HG02588 (cell line): ENCODE data around the gene CHEK2.
"Not testable (repeated sequence)": the region's sequence is repeated elsewhere in the genome, so short reads cannot be mapped to it uniquely, and the experiment has no call there.

Experiments used
- ATAC-seq: cut with Tn5 transposase; IDR thresholded peaks from one replicate; pipeline ENCODE4 v1.9.1; 2021; ENCODE audit warnings: mild to moderate bottlenecking, moderate library complexity; ENCODE audit not compliant: unreplicated experiment

Gene CHEK2

DNA sequence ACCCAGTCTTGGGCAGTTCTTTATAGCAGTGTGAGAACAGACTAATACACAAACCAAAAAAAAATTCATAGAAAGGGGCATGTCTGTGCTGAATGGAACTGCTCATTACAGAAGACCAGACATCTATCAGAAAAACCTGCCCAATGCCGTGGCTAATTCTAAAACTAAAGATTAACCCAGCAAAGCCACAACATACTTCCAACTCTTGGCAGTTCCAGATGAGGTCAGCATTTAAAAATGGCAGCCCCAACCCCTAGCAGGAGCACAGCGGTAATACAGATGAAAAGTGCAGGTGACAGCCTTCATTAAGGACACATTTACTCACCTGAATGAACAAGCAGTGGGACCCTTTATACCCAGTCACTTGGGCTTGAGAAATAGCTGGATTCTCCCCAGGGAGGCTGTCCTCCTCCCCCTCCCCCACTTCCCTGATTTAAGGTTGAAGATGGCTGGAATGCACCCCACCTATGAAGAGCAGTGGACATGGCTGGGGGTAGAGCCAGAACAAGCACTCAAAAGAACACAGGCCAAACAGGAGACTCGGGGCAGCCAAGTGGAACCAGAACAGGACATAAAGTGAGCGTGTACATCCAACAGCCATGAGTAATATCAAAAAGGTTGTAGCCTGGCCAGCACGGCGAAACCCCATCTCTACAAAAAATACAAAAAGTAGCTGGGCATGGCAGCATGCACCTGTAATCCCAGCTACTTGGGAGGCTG lies 48.4 kb downstream of the CHEK2 start:
- ATAC-seq, result not testable (repeated sequence)

DNA sequence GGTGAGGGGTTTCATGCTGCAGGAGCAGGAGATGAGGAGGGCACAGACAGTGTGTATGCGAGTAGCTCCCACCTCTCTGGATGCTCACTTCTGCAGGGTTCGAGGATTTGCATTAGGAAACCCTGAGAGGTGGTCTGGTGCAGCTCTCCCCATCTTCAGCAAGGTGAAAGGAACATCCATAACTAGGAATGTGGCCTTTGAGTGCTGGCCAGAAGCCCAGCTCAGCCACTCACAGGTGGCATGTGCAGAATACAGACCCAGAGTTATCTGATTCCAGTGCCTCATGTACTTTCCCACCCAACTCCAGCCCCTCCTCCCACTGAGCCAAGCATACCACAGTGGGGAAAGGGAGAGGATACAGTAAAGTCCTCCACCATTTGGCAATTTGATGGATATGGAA lies 51.8 kb downstream of the CHEK2 start:
- ATAC-seq, result not testable (repeated sequence)

DNA sequence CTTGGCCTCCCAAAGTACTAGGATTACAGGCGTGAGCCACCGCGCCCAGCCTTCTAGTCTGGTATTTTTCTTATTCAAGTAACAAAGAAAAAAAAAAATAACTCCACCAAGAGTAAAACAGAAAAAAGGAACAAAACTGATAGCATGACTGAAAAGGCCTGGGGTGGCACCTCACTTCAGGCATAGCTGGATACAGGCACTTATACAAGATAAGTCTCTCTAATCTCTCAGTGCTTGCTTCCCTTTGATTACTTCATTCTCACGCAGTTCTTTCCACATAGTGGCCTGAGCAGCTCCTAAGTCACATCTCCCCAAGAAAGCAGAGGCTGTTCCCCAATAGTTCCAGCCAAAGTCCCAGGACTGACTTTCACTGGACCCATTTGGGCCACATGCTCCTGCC lies 58.7 kb downstream of the CHEK2 start:
- ATAC-seq, result not testable (repeated sequence)

DNA sequence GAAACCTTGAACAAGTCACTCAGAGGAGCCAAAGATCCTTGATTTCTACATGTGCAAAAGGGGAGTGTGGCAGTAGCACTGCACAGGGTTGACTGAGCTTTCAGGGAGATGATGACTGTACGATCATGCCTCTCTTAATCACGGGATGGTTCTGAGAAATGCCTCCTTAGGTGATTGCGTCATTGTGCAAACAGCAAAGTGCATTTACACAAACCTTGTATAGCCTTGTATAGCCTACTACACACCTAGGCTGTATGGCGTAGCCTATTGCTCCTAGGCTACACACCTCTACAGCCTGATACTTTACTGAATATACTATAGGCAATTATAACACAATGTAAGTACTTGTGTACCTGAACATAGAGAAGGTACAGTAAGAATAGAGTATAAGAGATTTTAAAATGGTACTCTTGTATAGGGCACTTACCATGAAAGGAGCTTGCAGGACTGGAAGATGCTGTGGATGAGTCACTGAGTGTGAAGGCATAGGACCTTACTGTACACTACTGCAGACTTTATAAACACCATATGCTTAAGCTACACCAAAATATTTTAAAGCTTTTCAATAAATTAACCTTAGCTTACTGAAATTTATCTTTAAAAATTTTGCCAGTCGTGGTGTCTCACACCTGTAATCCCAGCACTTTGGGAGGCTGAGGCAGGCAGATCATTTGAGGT lies 60.7 kb downstream of the CHEK2 start:
- ATAC-seq, result not testable (repeated sequence)

DNA sequence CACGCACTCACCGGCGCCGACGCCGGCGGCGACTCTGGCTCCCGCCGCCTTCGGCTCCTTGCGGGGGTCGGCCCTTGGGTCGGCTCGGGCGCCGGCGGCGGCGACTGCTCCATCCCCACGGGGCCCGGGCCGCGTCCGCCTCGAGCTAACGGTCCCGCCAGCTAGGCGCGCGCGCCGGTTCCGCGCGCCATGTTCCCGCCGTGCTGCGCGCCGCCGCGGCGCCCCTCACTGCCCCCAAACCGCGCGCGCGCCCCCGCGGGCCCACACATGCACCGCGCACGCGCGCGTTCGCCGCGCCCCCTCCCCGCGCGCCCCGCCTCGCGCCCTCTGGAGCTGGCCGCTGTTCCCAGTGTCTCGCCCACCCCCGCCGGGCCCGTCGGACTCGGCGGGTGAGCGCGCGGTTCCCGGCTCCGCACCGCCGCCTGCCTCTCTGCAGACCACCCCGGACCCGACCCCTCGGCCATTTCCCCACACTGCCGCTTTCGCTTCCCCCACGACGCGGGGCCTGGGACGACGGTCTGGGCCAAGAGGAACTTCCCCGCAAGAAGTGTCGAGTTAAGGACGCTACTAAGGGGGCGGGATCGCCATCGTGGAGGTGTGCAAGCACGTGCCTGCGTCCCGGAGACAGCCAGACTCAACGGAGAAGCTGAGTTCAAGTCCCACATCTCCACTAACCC lies 61.9 kb downstream of the CHEK2 start, which contains the start of gene TTC28:
TTC28 (minus strand) TSS at position 230 of the 677 bp plus-strand sequence; CDS start at position 113, 117 bp downstream.
- ATAC-seq, result not testable (repeated sequence)

DNA sequence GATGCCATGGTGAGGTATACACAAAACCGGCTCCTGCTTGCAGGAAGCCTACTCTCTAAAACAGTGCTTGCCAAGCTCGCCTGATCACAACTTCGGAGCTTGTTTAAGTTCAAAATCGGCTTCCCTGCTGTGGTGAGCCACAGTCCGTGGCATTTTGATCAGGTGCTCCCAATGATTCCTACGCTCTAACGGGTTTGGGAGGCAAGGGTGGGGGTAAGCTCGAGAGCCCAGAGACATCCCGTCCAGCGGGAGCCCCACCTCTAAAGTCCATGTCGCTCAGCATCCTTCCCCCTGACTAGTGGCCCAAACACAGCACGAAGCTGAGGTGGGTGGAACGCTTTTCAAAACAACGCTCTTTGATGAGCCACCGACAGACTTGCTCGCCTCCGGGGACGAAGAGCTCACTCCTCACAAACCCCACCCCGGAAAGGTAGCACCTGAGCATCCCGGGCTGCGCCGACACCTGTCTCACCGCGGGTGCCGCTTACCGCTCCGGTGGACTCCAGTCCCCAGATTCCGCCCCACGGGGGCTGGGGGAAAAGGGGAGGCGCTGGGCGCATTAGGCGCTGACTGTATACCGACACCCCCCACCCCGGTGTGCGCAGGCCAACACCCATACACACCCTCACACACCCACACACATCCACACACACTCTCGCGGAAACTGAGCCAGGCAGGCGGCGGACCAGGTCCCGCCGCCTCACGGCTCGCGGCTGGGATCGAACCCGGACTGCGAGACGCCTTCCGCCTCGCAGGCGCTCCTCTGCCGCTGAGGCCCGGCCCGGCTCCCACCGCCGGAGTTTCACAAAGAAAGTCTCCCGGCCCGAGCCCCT lies 62.6 kb downstream of the CHEK2 start:
- not testable (repeated sequence) for ATAC-seq

DNA sequence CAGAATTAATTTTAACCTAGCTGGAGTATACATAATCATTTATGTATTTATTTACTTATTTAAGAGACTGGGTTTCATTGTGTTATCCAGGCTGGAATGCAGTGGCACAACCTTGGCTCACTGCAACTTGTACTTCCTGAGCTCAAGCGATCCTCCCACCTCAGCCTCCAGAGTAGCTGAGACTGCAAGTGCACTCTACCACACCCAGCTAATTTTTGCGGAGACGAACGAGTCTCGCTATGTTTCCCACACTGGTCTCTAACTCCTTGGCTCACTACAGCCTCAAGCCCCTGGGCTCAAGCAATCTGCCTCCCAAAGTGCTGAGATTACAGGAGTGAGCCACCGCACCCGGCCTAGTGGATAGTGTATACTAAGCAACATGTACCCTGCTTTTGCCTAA lies 63.5 kb downstream of the CHEK2 start:
- ATAC-seq, result not testable (repeated sequence)

DNA sequence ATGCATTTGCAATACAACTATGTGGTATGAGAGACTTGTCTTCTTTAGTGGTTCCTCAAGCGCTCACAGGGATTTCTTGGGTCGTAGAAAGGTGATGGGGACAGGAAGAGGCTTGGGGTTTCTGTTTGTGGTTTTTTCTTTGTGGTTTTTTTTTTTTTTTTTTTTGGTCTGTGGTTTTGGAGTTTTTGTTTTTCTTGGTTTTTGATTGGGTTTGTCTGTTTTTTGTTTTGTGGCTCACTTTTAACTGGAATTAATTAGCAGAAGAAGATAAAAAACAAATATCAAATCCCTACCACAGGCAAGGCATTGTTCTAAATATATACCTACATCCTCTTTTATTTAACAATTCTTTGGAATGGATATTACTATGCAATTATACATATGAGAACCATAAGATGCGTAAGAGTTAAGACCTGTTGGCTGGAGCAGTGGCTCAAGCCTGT lies 67.5 kb downstream of the CHEK2 start:
- no peak for ATAC-seq

DNA sequence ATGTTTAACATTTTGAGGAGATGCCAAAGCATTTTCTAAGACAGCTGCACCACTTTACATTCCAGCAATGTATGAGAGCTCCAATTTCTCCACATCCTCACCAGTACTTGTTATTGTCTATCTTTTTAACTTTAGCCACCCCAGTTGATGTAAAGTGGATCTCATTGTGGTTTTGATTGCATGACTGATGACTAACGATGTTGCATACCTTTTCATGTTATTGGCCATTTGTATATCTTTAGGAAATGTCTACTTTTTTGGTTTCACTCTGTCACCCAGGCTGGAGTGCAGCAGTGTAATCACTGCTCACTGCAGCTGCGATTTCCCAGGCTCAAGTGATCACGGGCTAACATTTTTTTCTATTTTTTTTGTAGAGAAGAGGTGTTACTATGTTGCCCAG lies 70.9 kb downstream of the CHEK2 start:
- no peak for ATAC-seq

DNA sequence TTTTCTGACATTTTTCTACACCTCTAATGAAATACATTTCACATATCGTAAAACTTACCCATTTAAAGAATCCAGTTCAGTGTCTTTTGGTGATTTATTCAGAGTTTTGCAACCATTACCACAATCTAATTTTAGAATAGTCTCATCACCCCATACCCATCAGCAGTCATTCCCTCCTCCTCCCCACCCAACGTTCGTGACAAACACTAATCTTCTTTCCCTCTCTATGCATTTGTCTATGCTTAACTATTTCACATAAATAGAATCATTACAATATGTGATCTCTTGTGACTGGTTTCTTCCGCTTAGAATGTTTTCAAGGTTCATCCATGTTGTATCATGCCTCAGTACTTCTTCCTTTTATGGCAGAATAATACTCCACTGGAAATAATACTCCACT lies 71.5 kb downstream of the CHEK2 start:
- no peak for ATAC-seq

DNA sequence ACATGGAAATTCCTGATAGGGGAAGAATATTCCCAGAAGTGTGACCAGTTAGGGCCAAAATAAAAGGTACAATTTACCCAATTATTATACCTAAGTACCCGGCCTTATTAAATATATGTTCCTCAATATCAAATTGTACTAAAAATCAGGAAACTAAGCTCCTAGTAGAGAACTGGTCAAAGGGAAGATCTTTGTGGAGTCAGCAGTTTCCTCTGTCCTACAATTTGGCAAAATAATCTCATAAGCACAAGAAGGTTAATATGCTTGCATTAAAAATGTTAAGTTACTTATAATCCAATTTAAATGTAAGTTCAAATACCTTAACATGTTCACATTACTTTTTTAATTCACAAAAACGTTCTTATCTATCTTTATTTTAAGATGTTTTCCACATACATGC lies 72.2 kb downstream of the CHEK2 start:
- ATAC-seq, result no peak

DNA sequence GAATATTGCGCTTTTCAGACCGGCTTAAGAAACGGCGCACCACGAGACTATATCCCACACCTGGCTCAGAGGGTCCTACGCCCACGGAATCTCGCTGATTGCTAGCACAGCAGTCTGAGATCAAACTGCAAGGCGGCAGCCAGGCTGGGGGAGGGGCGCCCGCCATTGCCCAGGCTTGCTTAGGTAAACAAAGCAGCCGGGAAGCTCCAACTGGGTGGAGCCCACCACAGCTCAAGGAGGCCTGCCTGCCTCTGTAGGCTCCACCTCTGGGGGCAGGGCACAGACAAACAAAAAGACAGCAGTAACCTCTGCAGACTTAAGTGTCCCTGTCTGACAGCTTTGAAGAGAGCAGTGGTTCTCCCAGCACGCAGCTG lies 78.1 kb downstream of the CHEK2 start:
- ATAC-seq, result not testable (repeated sequence)

DNA sequence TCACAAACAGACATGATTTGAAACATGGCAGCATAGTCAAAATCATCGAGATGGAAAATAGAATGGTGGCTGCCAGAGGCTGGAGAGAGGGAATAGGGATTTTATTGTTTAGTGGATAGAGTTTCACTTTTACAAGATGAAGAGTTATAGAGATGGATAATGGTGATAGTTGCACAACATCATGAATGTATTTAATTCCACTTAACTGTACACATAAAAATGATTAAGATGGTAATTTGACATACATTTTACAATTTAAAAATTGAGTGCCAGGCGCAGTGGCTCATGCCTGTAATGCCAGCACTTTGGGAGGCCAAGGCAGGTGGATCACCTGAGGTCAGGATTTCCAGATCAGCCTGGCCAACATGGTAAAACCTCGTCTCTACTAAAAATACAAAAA lies 83.2 kb downstream of the CHEK2 start:
- no peak for ATAC-seq

DNA sequence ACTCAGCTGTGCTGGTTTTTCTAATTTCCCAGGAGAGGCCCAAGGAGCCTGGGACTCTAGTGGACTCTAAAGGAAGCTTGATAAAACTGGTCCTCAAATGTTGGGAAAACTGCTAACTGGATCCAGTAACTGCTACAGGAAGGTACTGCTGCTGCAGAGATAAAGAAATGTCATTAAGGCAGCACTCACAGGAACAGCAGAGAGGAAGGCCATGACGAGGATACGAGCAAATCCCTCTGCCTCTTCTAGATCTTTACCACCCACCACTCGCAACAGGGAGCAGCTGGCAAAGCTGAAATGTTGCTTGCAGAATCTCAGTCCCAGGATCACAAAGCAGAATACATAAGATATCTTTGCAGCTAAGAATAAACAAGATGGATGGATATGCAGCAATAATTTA lies 85.4 kb downstream of the CHEK2 start:
- ATAC-seq, result no peak

DNA sequence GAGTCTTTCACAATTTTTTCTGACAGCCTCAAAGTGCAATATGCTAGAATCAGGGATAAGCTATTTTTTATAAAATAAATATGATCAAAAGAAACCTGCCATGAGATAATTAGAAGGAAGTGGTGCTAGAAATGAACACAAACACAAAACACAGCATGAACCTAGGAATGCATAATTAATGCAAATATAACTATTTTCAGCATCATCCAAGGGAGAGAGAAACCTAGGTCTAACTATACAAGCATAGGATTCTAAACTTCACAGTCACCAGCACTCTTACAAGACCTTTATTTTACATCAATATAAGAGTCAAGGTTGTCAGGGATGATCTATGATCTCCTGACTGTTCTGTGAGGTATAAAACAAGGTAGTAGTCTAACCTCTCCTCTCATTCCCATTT lies 91.2 kb downstream of the CHEK2 start:
- no peak for ATAC-seq

DNA sequence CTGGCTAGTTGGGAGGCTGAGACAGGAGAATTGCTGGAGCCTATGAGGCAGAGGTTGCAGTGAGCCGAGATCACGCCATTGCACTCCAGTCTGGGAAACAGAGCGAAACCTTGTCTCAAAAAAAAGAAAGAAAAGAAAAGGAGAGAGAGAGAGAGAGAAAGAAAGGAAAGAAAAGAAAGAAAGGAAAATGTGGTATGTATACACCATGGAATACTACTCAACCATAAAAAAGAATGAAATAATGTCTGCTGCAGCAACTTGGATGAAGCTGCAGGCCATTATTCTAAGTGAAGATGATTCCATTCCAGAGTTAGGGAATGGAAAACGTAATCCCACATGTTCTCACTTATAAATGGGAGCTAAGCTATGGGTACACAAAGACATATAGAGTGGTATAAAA lies 92.8 kb downstream of the CHEK2 start:
- ATAC-seq, result no peak

DNA sequence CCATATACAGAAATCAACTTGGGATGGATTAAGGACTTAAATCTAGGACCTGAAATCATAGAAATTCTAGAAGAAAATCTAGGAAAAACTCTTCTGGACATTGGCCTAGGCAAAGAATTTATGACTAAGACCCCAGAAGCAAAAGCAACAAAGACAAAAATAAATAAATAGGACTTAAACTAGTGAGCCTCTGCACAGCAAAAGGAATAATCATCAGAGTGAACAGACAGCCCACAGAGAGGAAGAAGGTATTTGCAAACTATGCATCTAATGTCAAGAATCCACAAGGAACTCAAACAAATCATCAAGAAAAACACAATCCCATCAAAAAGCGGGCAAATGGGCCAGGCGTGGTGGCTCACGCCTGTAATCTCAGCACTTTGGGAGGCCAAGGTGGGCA lies 94.4 kb downstream of the CHEK2 start:
- ATAC-seq, result no peak

DNA sequence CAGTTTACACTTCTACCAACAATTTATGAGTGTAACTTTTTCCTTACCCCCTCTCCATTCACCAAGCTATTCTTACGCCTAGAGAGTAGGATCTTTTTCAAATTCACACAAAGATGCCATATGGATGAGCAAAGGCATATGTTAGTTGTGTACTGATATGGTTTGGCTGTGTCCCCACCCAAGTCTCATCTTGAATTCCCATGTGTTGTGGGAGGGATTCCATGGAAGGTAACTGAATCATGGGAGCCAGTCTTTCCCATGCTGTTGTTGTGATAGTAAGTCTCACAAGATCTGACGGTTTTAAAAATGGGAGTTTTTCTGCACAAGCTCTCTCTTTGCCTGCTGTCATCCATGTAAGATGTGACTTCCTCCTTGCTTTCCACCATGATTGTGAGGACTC lies 102.3 kb downstream of the CHEK2 start:
- ATAC-seq, result no peak
